Memory B cell (primary cell): ENCODE results near the gene TEX19.

ENCODE experiments used
- ATAC-seq: fragments of 150-1000 bp; cut with Tn5 transposase; 2 replicates; pipeline ENCODE4 v1.10.0; 2021; ENCODE audit warnings: low read depth, mild to moderate bottlenecking, moderate library complexity
- DNase-seq, 2 donors: peaks; one replicate each; pipeline ENCODE4 v3.0.0; 2022; ENCODE audit warnings: low spot score in 2 of 2
- H3K27ac Mint-ChIP-seq: one replicate; pipeline ENCODE4 v1.8.0; 2022; ENCODE audit warnings: mild to moderate bottlenecking, moderate library complexity, mixed read lengths
- H3K27me3 Mint-ChIP-seq: one replicate; pipeline ENCODE4 v1.8.0; 2022; ENCODE audit warnings: mixed read lengths
- H3K36me3 Mint-ChIP-seq: one replicate; pipeline ENCODE4 v1.8.0; 2022; ENCODE audit warnings: mild to moderate bottlenecking, mixed read lengths
- H3K4me1 Mint-ChIP-seq: one replicate; pipeline ENCODE4 v1.8.0; 2022; ENCODE audit warnings: mixed read lengths
- H3K4me3 Mint-ChIP-seq: one replicate; pipeline ENCODE4 v1.8.0; 2022; ENCODE audit warnings: mild to moderate bottlenecking, moderate library complexity, mixed read lengths
- H3K9me3 Mint-ChIP-seq: one replicate; pipeline ENCODE4 v1.8.0; 2022; ENCODE audit warnings: mixed read lengths

The TEX19 gene

GRCh38 chr17:82412535-82413520 is 53.8 kb downstream of the TEX19 start:
- Mint-ChIP-seq H3K9me3 (no peaks in the 10 kb centered on the region), H3K4me3 (no peak overlapping the region), H3K36me3 (peaks cover 9% of the 10 kb centered on the region), H3K27ac (no peak overlapping the region), H3K27me3 (no peaks in the 10 kb centered on the region), H3K4me1 (peaks cover 8% of the 10 kb centered on the region)
- DNase-seq (no peak), ATAC-seq (no peak)
